Activated B cell treated with CpG ODN at 0.5 μM for 24 hours (primary cell): Measurements from ENCODE around the gene CFAP100. TPM values are rescaled to one million over a fixed set of nuclear protein-coding genes. Genes with fewer than 3 reads are reported as not detected.

Experiments
- ATAC-seq: fragments of 200-7000 bp; cut with Tn5 transposase; one replicate; pipeline ENCODE4 v1.10.0; 2021; ENCODE audit warnings: low read depth, mild to moderate bottlenecking, moderate library complexity
- CTCF ChIA-PET: fragments of 350-600 bp; sonication (Branson Sonifier 250); formaldehyde crosslinking; loops from one replicate; lab custom pipeline; 2021; ENCODE audit warnings: antibody characterized with exemption; lab: Charles Lee
- POLR2A ChIA-PET: fragments of 350-600 bp; sonication (Branson Sonifier 250); formaldehyde crosslinking; loops from one replicate; lab custom pipeline; 2021; ENCODE audit warnings: antibody characterized with exemption; lab: Charles Lee
- DNase-seq: peaks from one replicate; pipeline ENCODE4 v3.0.0; 2022
- H3K27ac Mint-ChIP-seq: one replicate; pipeline ENCODE4 v1.8.0; 2020; ENCODE audit warnings: mixed read lengths
- H3K27me3 Mint-ChIP-seq: one replicate; pipeline ENCODE4 v1.8.0; 2021; ENCODE audit warnings: mixed read lengths
- H3K36me3 Mint-ChIP-seq: one replicate; pipeline ENCODE4 v1.8.0; 2021; ENCODE audit warnings: low read depth, mixed read lengths
- H3K4me1 Mint-ChIP-seq: one replicate; pipeline ENCODE4 v1.8.0; 2021; ENCODE audit warnings: mixed read lengths
- H3K4me3 Mint-ChIP-seq: one replicate; pipeline ENCODE4 v1.8.0; 2020; ENCODE audit warnings: mild to moderate bottlenecking, mixed read lengths
- H3K9me3 Mint-ChIP-seq: one replicate; pipeline ENCODE4 v1.8.0; 2020; ENCODE audit warnings: mixed read lengths
- intact Hi-C: fragments of 100-400 bp; cut with micrococcal nuclease; formaldehyde crosslinking; loops from one replicate; pipeline ENCODE4 v1.15.1; 2024
- total RNA-seq: library from RNA; stranded (reverse); gene quantifications from 2 replicates; pipeline ENCODE4 v1.2.3, GENCODE V29; 2022
- TF ChIP-seq, protein P1 (sequence below): fragments of 200-600 bp; IDR thresholded peaks from one replicate; pipeline ENCODE4 v1.8.0; 2022; ENCODE audit warnings: antibody characterized with exemption, mild to moderate bottlenecking

CFAP100 gene
- total RNA-seq, 1 donor from 2014 or later = not detected

DNA sequence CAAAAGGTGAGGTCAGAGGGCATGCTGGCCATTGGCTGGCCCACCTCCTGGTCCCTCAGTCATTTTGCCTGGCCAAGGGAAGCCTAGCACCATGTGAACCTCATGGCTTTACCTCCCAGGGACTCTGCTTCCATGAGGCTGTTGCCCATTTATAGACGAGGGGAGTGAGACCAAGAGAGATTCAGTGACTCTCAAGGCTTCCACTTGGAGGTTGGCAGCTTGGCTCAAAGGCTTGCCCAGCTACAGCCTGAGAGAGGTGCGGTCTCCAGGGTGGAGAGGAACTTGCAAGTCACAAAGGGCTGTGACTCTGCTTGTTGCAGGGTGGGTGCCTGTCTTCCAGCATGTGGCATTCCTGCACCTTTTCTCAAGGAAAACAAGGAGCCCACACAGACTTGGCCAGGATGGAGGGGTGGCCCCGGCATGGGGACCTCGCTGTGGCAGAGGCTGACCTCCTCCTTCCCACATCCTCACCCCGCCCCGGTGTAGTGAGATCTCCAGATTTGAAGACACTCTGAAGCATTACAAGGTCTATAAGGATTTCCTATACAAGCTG lies 24.5 kb downstream of the CFAP100 start:
- ChIA-PET POLR2A (no interaction called here), CTCF (no interaction called here)
- Mint-ChIP-seq H3K36me3 (no peaks in the 10 kb centered on the region), H3K4me1 (peaks cover 2% of the 10 kb centered on the region), H3K27ac (no peak overlapping the region), H3K9me3 (no peaks in the 10 kb centered on the region), H3K4me3 (no peak overlapping the region), H3K27me3 (peaks cover 11% of the 10 kb centered on the region)
- DNase-seq (no peak), ATAC-seq (no peak)
- intact Hi-C loops = no loop called here
- TF ChIP-seq, protein P1, sequence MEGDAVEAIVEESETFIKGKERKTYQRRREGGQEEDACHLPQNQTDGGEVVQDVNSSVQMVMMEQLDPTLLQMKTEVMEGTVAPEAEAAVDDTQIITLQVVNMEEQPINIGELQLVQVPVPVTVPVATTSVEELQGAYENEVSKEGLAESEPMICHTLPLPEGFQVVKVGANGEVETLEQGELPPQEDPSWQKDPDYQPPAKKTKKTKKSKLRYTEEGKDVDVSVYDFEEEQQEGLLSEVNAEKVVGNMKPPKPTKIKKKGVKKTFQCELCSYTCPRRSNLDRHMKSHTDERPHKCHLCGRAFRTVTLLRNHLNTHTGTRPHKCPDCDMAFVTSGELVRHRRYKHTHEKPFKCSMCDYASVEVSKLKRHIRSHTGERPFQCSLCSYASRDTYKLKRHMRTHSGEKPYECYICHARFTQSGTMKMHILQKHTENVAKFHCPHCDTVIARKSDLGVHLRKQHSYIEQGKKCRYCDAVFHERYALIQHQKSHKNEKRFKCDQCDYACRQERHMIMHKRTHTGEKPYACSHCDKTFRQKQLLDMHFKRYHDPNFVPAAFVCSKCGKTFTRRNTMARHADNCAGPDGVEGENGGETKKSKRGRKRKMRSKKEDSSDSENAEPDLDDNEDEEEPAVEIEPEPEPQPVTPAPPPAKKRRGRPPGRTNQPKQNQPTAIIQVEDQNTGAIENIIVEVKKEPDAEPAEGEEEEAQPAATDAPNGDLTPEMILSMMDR = no peak

DNA sequence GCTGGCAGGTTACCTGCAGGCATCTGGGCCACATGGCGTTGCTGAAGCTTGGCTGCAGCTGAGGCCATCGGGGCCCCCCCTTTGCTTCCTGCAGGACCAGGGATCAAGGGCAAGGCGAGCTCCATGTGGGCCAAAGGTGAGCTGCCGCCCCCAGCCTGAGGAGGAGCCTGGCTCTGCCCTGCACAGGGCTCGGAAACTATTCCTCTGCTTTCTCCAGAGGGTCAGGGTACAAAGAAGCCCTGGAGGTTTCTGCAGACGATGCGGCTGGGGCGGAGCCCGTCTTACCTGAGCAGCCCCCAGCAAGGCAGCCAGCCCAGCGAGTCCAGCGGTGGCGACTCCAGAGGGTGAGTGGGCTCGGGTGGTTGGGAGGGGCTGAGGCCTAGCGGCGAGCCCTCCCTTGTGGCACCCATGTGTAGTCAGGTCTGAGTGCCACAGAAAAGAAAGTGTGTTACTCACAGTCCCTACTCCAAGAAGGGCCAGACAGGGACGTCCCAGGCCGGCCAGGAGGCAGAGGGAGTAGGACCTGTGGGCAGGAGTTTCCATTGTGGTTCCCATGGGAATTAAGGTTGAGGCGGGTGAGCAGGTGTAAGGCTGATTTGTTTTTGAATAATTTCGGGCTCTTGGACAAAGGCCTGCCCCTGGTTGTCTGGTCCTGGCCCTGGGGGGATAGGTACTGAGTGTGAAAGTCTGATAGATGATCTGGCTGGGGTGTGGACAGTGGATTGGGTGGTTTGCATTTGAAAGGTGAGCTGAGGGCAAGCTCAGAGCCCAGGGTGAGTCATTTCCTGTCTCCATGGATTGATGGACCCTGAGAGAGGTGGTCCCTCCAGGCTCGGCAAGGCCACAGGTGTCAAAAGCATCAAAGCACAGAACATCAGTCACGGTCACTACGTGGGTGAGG lies 25.4 kb downstream of the CFAP100 start:
- Mint-ChIP-seq H3K27ac (no peak overlapping the region), H3K9me3 (no peaks in the 10 kb centered on the region), H3K27me3 (peaks cover 4% of the 10 kb centered on the region), H3K36me3 (peaks cover 3% of the 10 kb centered on the region), H3K4me3 (no peak overlapping the region), H3K4me1 (peaks cover 2% of the 10 kb centered on the region)
- TF ChIP-seq, protein P1 = no peak
- DNase-seq = no peak
- intact Hi-C loops = no loop called here
- CTCF ChIA-PET = no interaction called here
- POLR2A ChIA-PET = no interaction called here
- ATAC-seq = no peak

DNA sequence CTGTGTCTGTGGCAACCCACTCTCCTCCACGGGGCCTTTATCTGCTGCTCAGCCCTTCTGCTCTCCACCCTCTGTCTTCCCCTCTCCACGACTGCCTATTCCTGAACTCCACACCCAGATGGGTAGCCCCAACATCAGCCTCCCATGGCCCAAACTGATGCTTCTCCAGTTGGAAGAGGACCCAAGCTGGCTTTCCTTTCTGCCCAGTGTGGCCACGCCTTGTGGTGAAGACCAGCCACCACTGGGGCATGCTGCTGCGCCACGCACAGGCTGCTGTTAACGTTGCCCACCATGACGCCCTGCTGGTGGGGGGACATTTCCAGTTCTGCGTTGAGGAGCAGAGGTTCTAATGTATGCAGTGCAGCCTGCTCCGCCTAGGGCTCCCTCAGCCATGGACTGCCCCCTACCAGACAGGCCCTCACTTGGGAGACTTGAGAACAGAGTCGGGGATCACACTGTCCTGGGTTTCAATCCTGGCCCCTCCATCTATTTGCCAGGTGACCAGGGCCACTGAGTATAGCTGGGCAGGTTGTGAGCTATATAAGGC lies 26.9 kb downstream of the CFAP100 start:
- TF ChIP-seq, protein P1 = no peak
- ChIA-PET POLR2A (no interaction called here), CTCF (no interaction called here)
- Mint-ChIP-seq H3K36me3 (peaks cover 6% of the 10 kb centered on the region), H3K27me3 (no peaks in the 10 kb centered on the region), H3K4me3 (no peak overlapping the region), H3K27ac (no peak overlapping the region), H3K4me1 (peaks cover 2% of the 10 kb centered on the region), H3K9me3 (peaks cover 8% of the 10 kb centered on the region)
- intact Hi-C loops = no loop called here
- ATAC-seq (no peak), DNase-seq (no peak)

DNA sequence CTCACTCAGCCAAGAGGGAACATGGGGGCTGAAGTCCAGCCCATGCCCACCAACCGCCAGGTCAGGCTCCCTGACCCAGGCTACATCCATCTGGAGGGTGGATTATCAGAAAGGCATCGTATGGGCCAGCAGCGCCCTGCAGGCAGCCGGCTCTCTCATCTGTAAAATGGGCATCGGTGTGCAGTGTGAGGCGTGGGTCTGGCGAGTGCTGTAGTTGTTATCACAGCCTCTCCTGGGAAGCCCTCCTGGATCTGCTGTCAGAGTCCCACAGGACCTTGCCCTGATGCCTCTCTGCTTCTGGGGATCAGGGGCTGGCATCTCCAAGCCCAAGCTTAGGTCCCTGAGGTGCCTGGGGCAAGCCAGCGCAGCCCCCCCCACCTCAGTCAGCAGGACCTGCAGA lies 27.4 kb downstream of the CFAP100 start:
- no peaks in the 10 kb centered on the region for H3K27me3 Mint-ChIP-seq
- peaks cover 13% of the 10 kb centered on the region for H3K9me3 Mint-ChIP-seq
- intact Hi-C loops = no loop called here
- H3K36me3 Mint-ChIP-seq = peaks cover 9% of the 10 kb centered on the region
- no peak overlapping the region for H3K4me3 Mint-ChIP-seq
- ATAC-seq (no peak), DNase-seq (no peak)
- TF ChIP-seq, protein P1 = no peak
- H3K4me1 Mint-ChIP-seq = peaks cover 2% of the 10 kb centered on the region
- ChIA-PET CTCF (no interaction called here), POLR2A (no interaction called here)
- H3K27ac Mint-ChIP-seq = no peak overlapping the region

DNA sequence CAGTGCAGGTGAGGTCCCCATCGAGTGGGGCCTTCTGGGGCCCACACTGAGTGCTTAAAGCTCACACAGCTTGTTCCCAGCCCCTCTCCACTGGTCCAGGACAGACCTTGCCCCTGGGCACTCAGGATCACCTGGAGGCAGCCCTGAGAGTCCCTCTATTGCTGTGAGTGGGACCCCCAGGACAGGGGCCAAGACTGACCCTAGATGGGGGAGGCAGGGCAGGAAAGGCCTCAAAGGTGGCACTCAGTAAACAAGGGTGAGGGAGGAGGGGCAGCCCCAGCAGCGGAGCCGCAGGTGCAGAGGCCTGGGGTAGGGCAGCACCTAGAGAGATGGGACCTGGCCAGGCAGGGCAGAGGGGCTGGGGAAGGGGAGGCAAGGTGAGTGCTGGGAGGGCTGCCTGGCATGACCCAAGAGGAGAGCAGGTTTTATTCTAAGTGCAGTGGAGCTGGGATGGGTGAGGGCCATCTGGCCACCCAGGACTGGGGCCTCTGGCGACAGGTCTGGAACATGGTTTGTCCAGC lies 27.9 kb downstream of the CFAP100 start:
- no peaks in the 10 kb centered on the region for H3K27me3 Mint-ChIP-seq
- DNase-seq (no peak), ATAC-seq (no peak)
- intact Hi-C loops = no loop called here
- peaks cover 2% of the 10 kb centered on the region for H3K4me1 Mint-ChIP-seq
- peaks cover 14% of the 10 kb centered on the region for H3K36me3 Mint-ChIP-seq
- ChIA-PET CTCF (no interaction called here), POLR2A (no interaction called here)
- H3K27ac Mint-ChIP-seq = no peak overlapping the region
- H3K9me3 Mint-ChIP-seq = peaks cover 16% of the 10 kb centered on the region
- TF ChIP-seq, protein P1 = no peak
- no peak overlapping the region for H3K4me3 Mint-ChIP-seq
